ENCODE measurements around the gene NKAIN2.

Gene NKAIN2

DNA sequence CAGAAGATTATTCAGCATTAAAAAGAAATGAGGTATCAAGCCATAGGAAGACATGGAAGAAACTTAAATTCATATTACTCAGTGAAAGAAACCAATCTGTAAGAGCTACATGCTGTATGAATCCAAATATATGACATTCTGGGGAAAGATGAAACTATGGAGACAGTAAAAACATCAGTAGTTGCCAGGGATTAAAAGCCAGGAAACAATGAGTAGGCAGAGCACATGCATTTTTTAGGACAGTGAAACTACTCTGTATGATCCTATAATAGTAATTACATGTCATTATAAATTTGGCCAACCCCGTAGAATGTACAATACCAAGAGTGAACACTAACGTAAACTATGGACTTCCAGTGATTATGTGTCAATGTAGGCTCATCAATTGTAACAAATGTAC, 1065.8 kb downstream of the NKAIN2 start:
- TF ChIP-seq ZFX (IDR thresholded peaks at IDR 0.05), result no peak
- TF ChIP-seq, protein P1, sequence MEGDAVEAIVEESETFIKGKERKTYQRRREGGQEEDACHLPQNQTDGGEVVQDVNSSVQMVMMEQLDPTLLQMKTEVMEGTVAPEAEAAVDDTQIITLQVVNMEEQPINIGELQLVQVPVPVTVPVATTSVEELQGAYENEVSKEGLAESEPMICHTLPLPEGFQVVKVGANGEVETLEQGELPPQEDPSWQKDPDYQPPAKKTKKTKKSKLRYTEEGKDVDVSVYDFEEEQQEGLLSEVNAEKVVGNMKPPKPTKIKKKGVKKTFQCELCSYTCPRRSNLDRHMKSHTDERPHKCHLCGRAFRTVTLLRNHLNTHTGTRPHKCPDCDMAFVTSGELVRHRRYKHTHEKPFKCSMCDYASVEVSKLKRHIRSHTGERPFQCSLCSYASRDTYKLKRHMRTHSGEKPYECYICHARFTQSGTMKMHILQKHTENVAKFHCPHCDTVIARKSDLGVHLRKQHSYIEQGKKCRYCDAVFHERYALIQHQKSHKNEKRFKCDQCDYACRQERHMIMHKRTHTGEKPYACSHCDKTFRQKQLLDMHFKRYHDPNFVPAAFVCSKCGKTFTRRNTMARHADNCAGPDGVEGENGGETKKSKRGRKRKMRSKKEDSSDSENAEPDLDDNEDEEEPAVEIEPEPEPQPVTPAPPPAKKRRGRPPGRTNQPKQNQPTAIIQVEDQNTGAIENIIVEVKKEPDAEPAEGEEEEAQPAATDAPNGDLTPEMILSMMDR (conservative IDR thresholded peaks at IDR 0.05), result no peak
- H3K27ac ChIP-seq, result no peak overlapping the region

GRCh38 chr6:124870611-124871459, 1067.2 kb downstream of the NKAIN2 start:
- H3K27ac ChIP-seq, result no peak overlapping the region
- no peak for TF ChIP-seq ZFX (IDR thresholded peaks at IDR 0.05)
- TF ChIP-seq, protein P1 (conservative IDR thresholded peaks at IDR 0.05), result peak; percentile 75

DNA sequence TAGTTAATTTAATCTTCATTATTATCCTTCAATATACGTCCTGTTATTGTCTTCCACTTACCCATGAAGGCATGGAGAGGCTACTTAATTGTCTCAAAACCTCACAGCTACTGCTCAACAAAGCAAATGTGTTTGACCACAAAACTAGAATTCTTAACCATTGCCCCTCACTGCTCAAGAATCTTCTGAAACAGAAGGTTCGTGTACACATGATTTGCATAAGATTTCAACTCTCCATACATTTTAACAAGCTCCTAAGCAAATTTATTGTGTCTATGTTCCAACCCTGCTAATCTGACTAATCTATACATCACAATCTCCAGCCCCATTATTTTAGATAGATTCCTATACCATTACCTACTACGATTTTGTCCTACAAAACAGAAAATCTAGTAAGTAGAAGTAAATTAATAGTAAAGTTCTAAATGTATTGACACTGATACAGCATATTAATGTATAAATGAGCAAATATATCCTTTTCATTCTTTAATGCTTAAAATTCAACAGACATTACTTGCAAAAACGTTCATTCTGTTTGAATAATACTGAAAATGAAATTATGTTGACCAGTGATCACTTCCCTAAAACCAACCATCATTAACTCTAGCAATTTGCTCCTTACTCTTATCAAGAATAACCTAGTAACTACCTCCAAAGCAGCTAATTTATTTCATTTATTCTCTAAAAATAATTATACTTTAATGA, 1068.8 kb downstream of the NKAIN2 start:
- TF ChIP-seq, protein P1 (conservative IDR thresholded peaks at IDR 0.05), result no peak
- no peak for TF ChIP-seq ZFX (IDR thresholded peaks at IDR 0.05)
- no peak overlapping the region for H3K27ac ChIP-seq

- H3K27ac ChIP-seq, result no peak overlapping the region
- no peak for TF ChIP-seq ZFX (IDR thresholded peaks at IDR 0.05)
- TF ChIP-seq, protein P1 (conservative IDR thresholded peaks at IDR 0.05), result no peak
Observed at GRCh38 chr6:124873066-124873410, 1069.4 kb downstream of the NKAIN2 start.

Data from C4-2B (cell line).